Dedifferentiated amniotic fluid mesenchymal stem cell (primary cell): ENCODE data around the gene AQP12B.
"Not testable (repeated sequence)": the region's sequence is repeated elsewhere in the genome, so short reads cannot be mapped to it uniquely, and the experiment has no call there.

Experiments used
- DNase-seq: peaks from one replicate; pipeline ENCODE4 v3.0.0-alpha.2; 2016; ENCODE audit errors: extremely low spot score

AQP12B gene

GRCh38 chr2:240682431-240683224, at the start of gene AQP12B:
Gene AQP12B (minus strand): TSS chr2:240682885. CDS start chr2:240682837, 48 bp downstream.
- DNase-seq, result not testable (repeated sequence)

- DNase-seq, result no peak
Observed at GRCh38 chr2:240732184-240732583, 49.5 kb upstream of the AQP12B start.

GRCh38 chr2:240731178-240731545, 48.5 kb upstream of the AQP12B start:
- DNase-seq, result no peak

GRCh38 chr2:240730501-240731177, 48.0 kb upstream of the AQP12B start:
- DNase-seq, result no peak

- DNase-seq, result no peak
Observed at GRCh38 chr2:240728827-240729226, 46.1 kb upstream of the AQP12B start.

GRCh38 chr2:240728361-240728760, 45.7 kb upstream of the AQP12B start:
- DNase-seq, result no peak

GRCh38 chr2:240727913-240728312, 45.2 kb upstream of the AQP12B start:
- DNase-seq, result no peak

GRCh38 chr2:240727439-240727838, 44.8 kb upstream of the AQP12B start:
- DNase-seq, result no peak

- DNase-seq, result no peak
Observed at GRCh38 chr2:240726876-240727275, 44.2 kb upstream of the AQP12B start.

- DNase-seq, result no peak
Observed at GRCh38 chr2:240725671-240726070, 43.0 kb upstream of the AQP12B start.

- DNase-seq, result no peak
Observed at GRCh38 chr2:240725266-240725665, 42.6 kb upstream of the AQP12B start.

- no peak for DNase-seq
Observed at GRCh38 chr2:240724431-240724830, 41.7 kb upstream of the AQP12B start.

- DNase-seq, result no peak
Observed at GRCh38 chr2:240723851-240724250, 41.2 kb upstream of the AQP12B start.

- no peak for DNase-seq
Observed at GRCh38 chr2:240722796-240723735, 40.4 kb upstream of the AQP12B start.

- DNase-seq, result no peak
Observed at GRCh38 chr2:240722376-240722775, 39.7 kb upstream of the AQP12B start.

- DNase-seq, result no peak
Observed at GRCh38 chr2:240721596-240722180, 39.0 kb upstream of the AQP12B start.

GRCh38 chr2:240720686-240721595, 38.3 kb upstream of the AQP12B start:
- no peak for DNase-seq

- DNase-seq, result no peak
Observed at GRCh38 chr2:240719676-240720545, 37.2 kb upstream of the AQP12B start.

- no peak for DNase-seq
Observed at GRCh38 chr2:240718896-240719490, 36.3 kb upstream of the AQP12B start.
